SH-SY5Y (cell line): Measurements from ENCODE around the gene SLC35E3.

Experiments used
- GATA2 ChIP-seq: IDR thresholded peaks from 2 replicates; pipeline ENCODE4 v1.6.1; 2011; ENCODE audit warnings: mild to moderate bottlenecking, low read depth, low read length
- GATA3 ChIP-seq: IDR thresholded peaks from 2 replicates; pipeline ENCODE4 v1.6.1; 2011; ENCODE audit warnings: low read depth, mild to moderate bottlenecking, low read length, moderate library complexity

SLC35E3 gene

DNA sequence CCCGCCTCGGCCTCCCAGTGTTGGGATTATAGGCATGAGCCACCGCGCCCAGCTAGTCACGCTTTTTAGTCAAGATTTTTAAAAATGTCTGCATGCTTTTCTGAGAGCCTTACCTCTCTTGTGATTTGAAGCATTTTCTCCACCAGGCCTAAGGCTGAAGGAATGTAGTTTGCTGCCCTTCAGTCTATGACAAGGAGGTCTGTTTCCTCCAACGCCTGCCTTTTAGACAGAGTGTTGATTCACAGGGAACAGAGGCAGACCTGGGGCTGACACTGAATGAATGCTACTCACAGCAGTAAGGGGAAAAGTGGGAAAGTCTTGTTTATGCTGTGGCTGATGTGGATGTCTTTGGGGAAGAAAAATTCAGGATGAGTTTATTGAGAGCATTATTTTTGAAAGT lies 34.8 kb downstream of the SLC35E3 start:
- no peak for TF ChIP-seq GATA2
- TF ChIP-seq GATA3: no peak

DNA sequence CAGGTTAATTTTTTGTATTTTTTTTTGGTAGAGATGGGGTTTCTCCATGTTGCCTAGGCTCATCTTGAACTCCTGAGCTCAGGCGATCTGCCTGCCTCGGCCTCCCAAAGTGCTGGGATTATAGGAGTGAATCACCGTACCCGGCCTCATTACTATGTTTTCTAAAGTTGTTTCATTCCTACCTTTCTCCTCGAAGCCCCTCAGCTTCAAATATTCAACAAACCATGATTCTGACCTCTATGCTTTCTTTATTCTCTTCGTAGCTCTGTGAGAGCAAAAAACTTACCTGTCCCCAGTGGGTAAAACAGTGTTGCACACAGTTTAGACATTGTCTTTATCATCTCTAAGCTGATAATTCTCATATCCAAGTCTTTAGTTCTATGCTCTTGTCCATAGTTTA lies 35.8 kb downstream of the SLC35E3 start:
- no peak for TF ChIP-seq GATA3
- no peak for TF ChIP-seq GATA2

DNA sequence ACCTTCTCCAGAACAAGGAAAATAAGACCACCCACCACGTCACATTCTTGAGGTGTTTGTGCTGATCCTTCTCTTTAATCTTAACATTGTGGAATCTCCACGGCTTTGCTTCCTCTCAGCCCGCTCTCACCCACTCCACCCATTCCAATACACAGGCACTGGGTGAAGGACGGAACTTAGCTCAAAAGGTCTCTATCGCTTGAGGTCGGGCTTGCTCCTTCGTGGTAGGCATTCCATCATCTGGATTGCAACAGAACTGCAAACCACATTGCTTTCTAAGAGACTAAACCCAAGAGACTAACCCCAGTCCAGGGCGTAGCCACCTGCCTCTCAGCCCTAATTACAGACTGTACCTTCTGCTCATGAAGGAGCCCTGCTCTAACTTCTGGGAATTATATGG lies 38.0 kb downstream of the SLC35E3 start:
- TF ChIP-seq GATA2 (no peak), GATA3 (no peak)

DNA sequence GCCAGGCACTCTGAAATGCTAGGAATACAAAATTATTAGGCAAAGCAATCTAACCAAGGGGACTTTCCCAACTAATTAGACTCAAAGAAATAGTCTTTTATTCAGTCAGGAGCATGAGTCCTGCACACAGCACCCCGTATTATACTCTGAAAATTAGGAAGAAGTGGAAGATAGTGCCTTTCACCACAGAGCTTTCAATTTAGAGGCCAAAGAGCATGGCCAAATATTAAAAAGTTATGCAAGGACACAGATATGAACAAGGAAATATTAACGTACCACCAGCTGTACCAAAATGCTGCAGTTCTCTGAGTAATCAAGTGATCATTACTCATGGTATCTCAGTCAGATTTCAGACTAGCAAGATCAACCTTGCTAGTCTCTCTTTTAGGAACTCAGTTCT lies 39.4 kb downstream of the SLC35E3 start:
- TF ChIP-seq GATA2 (no peak), GATA3 (no peak)

DNA sequence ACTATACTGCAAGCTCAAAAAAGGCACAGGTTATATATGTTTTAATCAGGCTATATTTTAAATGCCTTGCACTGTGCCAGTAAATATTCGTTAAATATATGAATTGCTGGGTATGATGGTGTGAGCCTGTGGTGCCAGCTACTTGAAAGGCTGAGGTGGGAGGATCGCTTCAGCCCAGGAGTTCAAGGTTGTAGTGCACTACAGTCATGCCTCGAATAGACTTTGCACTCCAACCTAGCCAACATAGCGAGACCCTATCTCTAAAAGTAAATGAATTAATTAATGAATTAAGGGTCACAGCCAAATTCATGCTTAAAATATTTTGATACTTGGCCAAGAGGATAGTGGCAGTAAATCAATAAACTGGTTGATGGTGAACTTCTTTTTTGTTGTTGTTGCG lies 39.8 kb downstream of the SLC35E3 start:
- TF ChIP-seq GATA3 (no peak), GATA2 (no peak)

DNA sequence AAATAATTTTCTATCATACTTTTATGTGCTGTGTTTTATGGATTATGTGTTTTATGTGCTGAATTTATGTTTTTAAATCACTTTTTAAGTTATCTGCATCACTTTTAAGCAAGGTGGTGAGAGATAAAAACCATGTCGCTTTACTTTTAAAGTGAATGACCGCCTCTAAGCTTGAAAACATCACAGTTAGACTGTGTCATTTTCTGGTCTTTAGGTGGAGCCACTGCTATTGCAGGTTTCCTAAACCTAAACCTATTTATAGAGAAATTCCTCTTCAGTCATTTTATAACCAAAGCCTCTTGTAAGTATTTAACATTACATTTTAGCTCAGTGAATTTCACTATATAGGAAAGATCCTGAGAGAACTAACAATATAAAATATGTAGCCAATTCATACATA lies 41.0 kb downstream of the SLC35E3 start:
- TF ChIP-seq GATA3 (no peak), GATA2 (no peak)

DNA sequence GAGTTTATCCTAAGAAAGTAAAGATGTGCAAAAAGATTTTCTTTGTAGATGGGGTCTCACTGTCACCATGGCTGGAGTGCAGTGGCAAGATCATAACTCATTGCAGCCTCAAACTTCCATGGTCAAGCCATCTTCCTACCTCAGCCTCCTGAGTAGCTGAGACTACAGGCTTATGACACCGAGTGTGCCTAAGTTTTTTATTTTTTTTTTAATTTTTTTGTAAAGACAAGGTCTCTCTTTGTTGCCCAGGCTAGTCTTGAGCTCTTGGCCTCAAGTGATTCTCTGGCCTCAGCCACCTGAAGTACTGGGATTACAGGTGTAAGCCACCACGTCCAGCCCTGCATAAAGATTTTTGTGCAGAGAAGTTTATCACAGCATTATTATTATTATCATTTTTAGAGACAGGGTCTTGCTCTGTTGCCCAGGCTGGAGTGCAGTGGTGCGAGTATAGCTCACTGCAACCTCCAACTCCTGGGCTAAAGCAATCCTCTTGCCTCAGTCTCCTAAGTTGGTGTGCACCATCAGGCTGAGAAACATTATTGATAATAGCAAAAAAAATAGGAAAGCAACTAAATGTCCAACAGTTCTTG lies 42.7 kb downstream of the SLC35E3 start:
- TF ChIP-seq GATA2: no peak
- TF ChIP-seq GATA3: no peak

DNA sequence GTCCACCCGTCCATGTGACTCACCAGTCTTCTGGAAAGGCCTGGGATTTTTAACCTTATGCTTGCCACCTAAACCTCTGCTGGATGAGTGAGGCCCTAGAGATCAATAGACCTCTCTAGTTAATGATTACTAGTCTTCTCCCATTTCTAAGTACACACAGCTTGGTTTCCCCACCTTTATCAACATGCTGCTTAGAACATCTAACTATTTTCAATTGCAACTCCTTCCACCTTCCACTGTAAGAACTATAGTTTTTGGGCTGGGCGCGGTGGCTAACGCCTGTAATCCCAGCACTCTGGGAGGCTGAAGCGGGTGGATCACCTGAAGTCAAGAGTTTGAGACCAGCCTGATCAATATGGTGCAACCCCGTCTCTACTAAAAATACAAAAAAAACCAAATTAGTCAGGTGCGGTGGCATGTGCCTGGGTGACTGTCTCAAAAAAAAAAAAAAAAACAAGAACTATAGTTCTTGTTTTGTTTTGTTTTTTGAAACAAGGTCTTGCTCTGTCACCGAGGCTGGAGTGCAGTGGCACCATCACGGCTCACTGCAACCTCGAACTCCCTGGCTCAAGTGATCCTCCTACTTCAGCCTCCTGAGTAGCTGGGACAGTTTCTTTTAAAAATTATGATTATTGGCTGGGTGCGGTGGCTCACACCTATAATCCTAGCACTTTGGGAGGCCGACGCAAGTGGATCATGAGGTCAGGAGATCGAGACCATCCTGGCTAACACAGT lies 43.3 kb downstream of the SLC35E3 start:
- TF ChIP-seq GATA2: no peak
- TF ChIP-seq GATA3: no peak

DNA sequence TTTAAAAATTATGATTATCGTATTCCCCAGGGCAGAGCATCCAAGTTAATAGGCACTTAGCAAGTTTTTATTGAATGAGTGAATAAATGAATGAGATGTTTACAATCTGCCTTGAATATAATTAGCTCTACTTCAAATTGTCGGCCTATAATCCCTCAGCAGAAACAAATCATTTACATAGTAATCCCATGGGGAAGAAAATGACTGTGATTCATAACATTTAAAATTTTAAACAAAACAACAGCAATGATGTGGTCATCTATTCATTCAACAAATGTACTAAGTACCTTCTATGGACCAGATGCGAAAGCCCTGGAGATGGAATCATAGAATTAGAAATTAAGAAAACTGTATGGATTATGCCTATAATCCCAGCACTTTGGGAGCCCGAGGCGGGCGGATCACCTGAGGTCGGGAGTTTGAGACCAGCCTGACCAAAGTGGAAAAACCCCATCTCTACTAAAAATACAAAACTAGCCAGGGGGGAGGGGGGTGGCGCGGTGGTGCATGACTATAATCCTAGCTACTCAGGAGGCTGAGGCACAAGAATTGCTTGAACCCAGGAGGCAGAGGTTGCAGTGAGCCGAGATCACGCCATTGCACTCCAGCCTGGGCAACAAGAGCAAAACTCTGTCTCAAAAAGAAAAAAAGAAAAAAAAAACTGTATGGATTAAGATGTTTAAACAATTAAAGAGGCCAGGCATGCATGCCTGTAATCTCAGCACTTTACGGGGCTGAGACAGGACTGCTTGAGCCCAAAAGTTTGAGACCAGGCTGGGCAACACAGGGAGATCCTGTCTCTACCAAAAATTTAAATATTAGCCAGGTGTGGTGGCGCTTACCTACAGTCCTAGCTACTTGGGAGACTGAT lies 44.3 kb downstream of the SLC35E3 start:
- TF ChIP-seq GATA3 (no peak), GATA2 (no peak)

DNA sequence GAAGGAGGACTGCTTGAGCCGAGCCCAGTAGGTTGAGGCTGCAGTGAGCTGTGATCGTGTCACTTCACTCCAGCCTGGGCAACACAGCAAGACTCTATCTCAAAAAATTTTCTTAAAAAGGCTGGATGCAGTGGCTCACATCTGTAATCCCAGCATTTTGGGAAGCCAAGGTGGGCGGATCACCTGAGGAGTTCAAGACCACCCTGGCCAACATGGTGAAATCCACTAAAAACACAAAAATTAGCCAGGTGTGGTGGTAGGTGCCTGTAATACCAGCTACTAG lies 44.9 kb downstream of the SLC35E3 start:
- TF ChIP-seq GATA2 (no peak), GATA3 (no peak)

DNA sequence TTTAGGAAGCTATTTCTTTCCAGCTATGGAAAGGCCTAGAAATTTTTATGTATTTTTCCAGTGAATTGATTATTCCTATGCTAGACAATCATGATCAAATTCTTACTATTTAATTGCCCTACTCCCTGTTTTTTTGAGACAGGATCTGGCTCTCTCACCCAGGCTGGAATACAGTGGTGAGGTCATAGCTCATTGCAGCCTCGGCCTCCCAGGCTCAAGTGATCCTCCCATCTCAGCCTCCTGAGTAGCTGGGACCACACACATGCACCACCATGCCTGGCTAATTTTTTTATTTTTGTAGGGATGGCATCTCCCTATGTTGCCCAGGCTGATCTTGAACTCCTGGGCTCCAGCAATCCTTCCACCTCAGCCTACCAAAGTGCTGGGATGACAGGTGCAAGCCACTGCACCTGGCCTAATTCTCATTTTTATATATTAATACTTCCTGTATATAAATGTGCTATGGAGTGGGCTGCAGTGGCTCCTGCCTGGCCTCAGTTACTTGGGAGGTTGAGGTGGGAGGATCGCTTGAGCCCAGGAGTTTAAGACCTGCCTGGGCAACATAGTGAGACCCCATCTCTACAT lies 46.0 kb downstream of the SLC35E3 start:
- TF ChIP-seq GATA2: no peak
- TF ChIP-seq GATA3: no peak

DNA sequence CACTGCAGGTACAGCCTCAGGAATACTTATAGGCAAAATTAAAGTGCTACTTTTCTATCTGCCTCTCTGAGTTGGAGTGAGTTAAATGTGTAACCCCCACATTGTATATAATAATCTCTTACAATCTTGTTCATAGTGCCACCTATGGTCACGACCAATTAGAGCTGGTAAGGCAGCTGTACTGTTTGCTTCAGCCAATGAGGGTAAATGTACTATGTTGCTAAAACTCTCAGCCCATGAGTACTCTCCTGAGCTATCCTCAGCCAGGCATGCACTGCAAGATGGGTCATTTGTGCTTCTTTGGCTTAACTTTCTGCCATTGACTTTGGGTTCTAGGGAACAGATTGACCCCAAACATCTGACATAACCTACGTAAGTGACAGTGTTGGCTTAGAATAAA lies 47.0 kb downstream of the SLC35E3 start:
- TF ChIP-seq GATA3: no peak
- TF ChIP-seq GATA2: no peak

DNA sequence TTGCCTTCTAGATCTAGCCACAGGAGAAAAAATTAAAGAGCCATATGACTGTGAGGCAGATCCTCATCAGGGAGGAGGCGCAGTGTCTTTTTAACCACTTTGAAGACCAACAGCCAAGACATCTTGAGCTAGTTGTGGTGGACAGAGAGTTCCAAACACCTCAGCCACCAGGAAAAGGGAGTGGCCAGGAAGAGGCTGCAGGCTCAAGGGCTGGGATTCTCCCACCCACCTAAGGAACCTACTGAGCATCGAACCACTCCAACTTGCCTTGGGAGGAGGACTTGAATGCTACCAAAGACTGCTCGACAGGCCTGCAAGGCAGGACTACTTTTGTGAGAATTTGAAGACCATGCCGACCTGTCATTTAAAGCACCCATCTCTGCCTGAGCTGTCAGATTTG lies 47.5 kb downstream of the SLC35E3 start:
- no peak for TF ChIP-seq GATA2
- TF ChIP-seq GATA3: no peak

DNA sequence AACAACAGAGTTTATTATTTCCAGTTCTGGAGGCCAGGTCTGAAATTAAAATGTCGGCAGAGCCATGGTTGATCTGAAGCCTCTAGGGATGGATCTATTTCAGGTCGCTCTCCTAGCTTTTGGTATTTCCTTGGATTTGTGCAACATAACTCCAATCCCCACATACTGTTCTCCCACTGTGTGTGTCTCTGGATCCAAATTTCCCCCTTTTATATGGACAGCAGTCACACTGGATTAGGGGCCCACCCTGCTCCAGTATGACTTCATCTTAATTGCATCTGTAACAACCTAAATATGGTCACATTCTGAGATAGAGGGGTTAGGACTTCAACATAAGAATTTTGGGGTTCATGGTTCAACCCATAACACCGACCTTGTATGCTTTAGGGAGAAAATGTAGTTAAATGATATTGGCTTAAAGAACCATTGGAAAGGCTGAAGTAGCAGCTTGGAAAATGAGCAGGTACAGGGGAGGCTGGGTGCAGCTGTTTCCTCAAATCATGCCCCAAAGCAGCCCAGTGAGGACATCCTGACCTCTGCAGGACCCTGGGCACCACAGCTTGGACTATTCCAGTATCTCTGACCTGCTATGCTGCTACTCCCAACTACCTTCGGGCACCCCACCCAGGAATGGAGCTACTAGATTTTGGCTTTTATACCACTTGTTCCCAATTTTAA lies 48.1 kb downstream of the SLC35E3 start:
- TF ChIP-seq GATA3 (no peak), GATA2 (no peak)

DNA sequence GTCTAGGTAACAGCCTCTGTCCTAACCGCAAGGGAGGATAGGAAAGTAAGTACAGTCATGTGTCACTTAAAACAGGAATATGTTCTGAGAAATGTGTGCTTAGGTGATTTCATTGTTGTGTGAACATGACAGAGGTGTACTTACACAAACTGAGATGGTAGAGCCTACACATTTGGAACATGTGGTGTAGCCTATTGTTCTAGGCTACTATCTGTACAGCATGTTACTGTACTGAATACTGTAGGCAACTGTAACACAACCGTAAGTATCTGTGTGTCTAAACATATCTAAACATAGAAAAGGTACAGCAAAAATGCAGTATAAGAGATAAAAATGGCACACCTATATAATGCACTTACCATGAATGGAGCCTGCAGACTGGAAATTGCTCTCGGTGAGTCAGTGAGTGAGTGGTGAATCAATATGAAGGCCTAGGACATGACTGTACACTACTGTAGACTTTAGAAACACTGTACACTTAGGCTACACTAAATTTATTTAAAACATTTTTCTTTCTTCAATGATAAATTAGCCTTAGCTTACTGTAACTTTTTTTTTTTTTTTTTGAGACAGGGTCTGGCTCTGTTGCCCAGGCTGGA lies 48.8 kb downstream of the SLC35E3 start:
- TF ChIP-seq GATA3: no peak
- no peak for TF ChIP-seq GATA2
